ENCODE measurements around the gene NR5A1. TPM values are rescaled to one million over a fixed set of nuclear protein-coding genes. Genes with fewer than 3 reads are reported as not detected.

The NR5A1 gene
- total RNA-seq, 1 donor from 2014 or later: 1.2 TPM

GRCh38 chr9:124551472-124552272 is 44.5 kb upstream of the NR5A1 start:
- no peak overlapping the region for H3K4me3 Mint-ChIP-seq (ENCODE audit: unreplicated experiment)
- H3K36me3 Mint-ChIP-seq (ENCODE audit: low read depth, unreplicated experiment): no peaks in the 10 kb centered on the region
- DNase-seq (ENCODE audit: low spot score): peak; percentile 72
- H3K27ac Mint-ChIP-seq (ENCODE audit: unreplicated experiment): no peak overlapping the region
- H3K9me3 Mint-ChIP-seq (ENCODE audit: unreplicated experiment): no peaks in the 10 kb centered on the region
- peaks cover 1% of the 10 kb centered on the region for H3K27me3 Mint-ChIP-seq (ENCODE audit: unreplicated experiment)
- peaks cover 23% of the 10 kb centered on the region for H3K4me1 Mint-ChIP-seq (ENCODE audit: unreplicated experiment)
- peak; percentile 70 for TF ChIP-seq CTCF (IDR thresholded peaks at IDR 0.05; ENCODE audit: unreplicated experiment)

GRCh38 chr9:124550072-124550471 is 42.9 kb upstream of the NR5A1 start:
- DNase-seq (ENCODE audit: low spot score): no peak
- Mint-ChIP-seq H3K4me3 (ENCODE audit: unreplicated experiment) (no peak overlapping the region), H3K4me1 (ENCODE audit: unreplicated experiment) (peaks cover 16% of the 10 kb centered on the region), H3K36me3 (ENCODE audit: low read depth, unreplicated experiment) (no peaks in the 10 kb centered on the region), H3K27ac (ENCODE audit: unreplicated experiment) (no peak overlapping the region), H3K27me3 (ENCODE audit: unreplicated experiment) (peaks cover 1% of the 10 kb centered on the region), H3K9me3 (ENCODE audit: unreplicated experiment) (no peaks in the 10 kb centered on the region)
- TF ChIP-seq CTCF (IDR thresholded peaks at IDR 0.05; ENCODE audit: unreplicated experiment): no peak

- no peak for DNase-seq (ENCODE audit: low spot score)
- TF ChIP-seq CTCF (IDR thresholded peaks at IDR 0.05; ENCODE audit: unreplicated experiment): no peak
- Mint-ChIP-seq H3K4me1 (ENCODE audit: unreplicated experiment) (peaks cover 11% of the 10 kb centered on the region), H3K9me3 (ENCODE audit: unreplicated experiment) (no peaks in the 10 kb centered on the region), H3K27me3 (ENCODE audit: unreplicated experiment) (peaks cover 1% of the 10 kb centered on the region), H3K27ac (ENCODE audit: unreplicated experiment) (no peak overlapping the region), H3K36me3 (ENCODE audit: low read depth, unreplicated experiment) (no peaks in the 10 kb centered on the region), H3K4me3 (ENCODE audit: unreplicated experiment) (no peak overlapping the region)
These were observed 41.8 kb upstream of the NR5A1 start for GRCh38 chr9:124549016-124549415.

- Mint-ChIP-seq H3K27ac (ENCODE audit: unreplicated experiment) (no peak overlapping the region), H3K27me3 (ENCODE audit: unreplicated experiment) (no peaks in the 10 kb centered on the region), H3K36me3 (ENCODE audit: low read depth, unreplicated experiment) (peaks cover 3% of the 10 kb centered on the region), H3K9me3 (ENCODE audit: unreplicated experiment) (no peaks in the 10 kb centered on the region), H3K4me3 (ENCODE audit: unreplicated experiment) (no peak overlapping the region), H3K4me1 (ENCODE audit: unreplicated experiment) (peaks cover 9% of the 10 kb centered on the region)
- TF ChIP-seq CTCF (IDR thresholded peaks at IDR 0.05; ENCODE audit: unreplicated experiment): no peak
- no peak for DNase-seq (ENCODE audit: low spot score)
These were observed 37.3 kb upstream of the NR5A1 start for GRCh38 chr9:124544535-124544934.

GRCh38 chr9:124541824-124542223 is 34.6 kb upstream of the NR5A1 start:
- H3K4me3 Mint-ChIP-seq (ENCODE audit: unreplicated experiment): no peak overlapping the region
- peaks cover 3% of the 10 kb centered on the region for H3K36me3 Mint-ChIP-seq (ENCODE audit: low read depth, unreplicated experiment)
- H3K27me3 Mint-ChIP-seq (ENCODE audit: unreplicated experiment): no peaks in the 10 kb centered on the region

More at GRCh38 chr9:124541824-124542223, 34.6 kb upstream of the NR5A1 start:
- no peak for TF ChIP-seq CTCF (IDR thresholded peaks at IDR 0.05; ENCODE audit: unreplicated experiment)
- DNase-seq (ENCODE audit: low spot score): no peak
- H3K4me1 Mint-ChIP-seq (ENCODE audit: unreplicated experiment): no peaks in the 10 kb centered on the region
- H3K9me3 Mint-ChIP-seq (ENCODE audit: unreplicated experiment): no peaks in the 10 kb centered on the region
- no peak overlapping the region for H3K27ac Mint-ChIP-seq (ENCODE audit: unreplicated experiment)

Data from endothelial cell (in vitro differentiated cells).